ENCODE measurements around the gene UFC1.

Gene UFC1

DNA sequence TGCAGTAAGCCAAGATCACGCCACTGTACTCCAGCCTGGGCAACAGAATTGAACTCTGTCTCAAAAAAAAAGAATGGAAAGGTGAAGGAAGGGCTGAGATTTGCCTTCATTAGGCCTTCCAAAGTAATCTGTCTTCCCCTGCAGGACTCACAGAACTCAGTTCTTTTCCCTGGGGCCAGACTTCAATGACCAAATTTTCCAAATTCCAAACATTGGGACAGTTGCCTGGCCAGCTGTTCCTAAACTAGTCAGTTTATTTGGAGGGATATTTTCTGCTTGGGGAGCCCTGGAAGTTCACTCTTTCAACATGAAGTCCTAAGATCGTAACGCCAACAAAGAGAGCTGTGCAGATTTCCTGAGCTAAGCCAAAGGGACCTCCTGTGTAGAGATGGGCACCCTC is 15.9 kb upstream of the UFC1 start:
- no peak for DNase-seq

DNA sequence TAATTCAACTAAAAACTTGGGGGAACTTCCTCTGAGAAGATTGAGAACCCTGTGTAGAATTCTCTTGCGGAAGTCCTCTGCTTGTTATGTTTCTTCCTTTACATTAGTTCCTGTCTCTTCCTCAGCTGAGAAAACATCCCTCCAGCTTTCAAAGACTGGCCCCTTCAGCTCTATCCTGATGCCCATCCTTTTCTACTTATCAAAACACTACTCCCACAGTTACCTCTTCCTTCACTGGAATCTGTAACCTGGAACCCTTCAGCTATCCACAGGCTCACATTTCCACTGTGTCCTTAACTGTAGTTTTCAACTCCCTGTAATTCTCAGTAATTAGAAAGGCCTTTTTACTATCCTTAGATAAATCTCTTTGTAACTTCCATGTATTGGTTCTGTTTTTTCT is 15.3 kb upstream of the UFC1 start:
- DNase-seq: no peak

DNA sequence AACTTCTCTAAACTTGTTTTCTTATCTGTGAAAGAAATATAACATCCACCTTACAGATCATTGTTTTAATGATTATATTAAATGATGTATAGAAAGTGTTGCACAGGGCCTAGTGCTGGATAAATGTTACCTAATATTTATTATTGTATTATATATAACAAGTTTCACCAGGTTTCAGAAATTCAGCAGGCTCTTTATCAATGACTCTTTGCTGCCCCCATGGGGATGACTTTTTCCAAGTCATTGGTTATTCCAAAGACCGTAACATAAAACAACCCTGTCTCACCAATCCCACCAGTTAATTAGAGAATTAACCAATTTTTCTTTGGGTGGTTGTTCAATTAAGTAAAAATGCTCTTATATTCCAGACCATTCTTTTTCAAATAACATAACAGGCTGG is 14.0 kb upstream of the UFC1 start:
- no peak for DNase-seq

DNA sequence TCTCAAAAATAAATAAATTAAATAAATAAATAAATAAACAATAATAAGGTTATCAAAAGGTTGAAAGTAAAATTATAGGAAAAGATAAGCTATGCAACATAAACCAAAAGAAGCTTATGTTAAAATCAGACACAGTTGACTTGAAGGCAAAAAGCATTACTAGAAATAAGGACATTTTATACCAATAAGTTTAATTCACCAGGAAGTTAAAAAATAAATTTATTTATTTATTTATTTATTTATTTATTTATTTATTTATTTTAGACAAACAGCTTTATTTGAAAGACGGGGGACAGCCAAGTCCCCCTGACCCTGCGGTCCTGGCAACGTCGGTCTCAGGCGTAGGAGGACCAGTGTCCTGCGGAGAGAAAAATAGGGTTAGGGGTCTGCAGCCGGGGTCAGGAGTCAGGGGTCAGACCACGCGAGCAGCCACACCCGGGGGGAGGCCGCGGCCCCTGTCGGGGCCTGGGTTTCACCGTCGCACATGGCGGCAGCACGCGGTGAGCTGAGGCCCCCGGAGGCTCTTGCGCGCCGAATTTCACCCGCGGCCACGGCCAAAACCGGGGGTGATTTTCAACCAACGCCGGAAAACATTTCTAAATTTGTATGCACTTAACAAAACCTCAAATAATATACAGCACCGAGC is 12.9 kb upstream of the UFC1 start:
- DNase-seq: no peak

DNA sequence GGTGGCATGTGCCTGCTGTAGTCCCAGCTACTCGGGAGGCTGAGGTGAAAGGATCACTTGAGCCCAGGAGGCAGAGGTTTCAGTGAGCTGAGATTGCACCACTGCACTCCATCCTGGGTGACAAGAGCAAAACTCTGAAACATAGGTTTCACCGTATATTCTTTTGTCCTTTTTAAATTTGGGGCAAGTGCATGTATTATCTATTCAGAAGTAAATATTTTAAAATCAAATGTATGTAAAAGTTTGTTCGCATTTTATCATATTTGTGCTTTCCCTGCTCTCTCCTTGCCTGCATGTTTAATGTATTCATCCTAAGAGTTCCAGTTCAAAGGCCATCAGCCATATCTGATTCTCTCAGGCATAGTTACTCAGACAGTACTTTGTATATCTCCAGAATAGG is 7.9 kb upstream of the UFC1 start:
- DNase-seq: no peak

DNA sequence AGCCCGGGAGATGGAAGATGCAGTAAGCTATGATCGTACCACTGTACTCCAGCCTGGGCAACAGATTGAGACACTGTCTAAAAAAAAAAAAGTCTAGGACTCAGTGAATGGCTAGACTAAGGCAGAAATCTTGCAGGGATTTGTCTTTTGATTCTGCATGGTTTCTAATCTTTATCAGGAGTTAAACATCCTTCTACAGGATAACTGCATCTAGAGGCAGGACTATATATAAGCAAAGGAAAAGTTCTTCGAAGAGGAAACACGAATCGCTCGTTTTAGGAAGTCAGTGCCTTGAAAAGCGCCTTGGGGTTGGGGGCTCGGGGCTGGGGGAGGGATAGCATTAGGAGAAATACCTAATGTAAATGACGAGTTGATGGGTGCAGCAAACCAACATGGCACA is 602 bp upstream of the UFC1 start:
- DNase-seq: no peak

DNA sequence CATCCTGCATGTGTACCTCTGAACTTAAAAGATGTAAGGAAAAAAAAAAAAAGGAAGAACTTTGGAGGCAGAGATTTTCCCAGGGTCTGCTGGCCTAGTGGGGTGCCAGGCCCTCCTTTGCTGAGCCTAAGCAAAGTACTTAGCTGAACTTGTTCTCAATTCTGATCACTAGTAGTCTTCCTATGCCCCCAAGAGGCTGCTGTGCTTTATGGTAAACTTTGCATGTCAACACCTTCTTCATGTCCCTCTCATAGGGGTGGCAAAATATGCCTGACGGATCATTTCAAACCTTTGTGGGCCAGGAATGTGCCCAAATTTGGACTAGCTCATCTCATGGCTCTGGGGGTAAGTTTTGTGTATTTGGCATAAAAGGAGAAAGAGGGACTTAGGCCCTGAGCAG is 4.1 kb downstream of the UFC1 start:
- no peak for DNase-seq

DNA sequence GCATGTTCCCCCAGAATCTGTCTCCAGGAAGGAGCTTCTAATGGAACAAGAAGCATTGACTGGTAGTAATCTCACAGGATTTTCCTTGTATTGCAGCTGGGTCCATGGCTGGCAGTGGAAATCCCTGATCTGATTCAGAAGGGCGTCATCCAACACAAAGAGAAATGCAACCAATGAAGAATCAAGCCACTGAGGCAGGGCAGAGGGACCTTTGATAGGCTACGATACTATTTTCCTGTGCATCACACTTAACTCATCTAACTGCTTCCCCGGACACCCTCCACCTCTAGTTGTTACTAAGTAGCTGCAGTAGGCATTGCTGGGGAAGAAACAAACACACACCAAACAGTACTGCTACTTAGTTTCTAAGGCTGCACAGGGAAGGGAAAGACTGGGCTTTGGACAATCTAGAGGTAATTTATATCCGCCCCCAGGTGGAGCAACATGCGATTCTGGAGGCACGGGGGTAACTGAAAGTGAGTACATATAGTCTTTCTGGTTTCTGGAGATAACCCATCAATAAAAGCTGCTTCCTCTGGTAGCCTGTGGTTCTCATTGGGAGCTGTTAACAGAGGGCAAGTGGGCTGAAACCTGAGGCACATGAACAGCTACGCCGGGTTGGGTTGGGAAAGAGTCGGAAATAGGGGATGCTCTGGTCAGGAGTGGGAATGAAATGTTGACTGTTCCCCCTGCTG is 4.7 kb downstream of the UFC1 start:
- no peak for DNase-seq

DNA sequence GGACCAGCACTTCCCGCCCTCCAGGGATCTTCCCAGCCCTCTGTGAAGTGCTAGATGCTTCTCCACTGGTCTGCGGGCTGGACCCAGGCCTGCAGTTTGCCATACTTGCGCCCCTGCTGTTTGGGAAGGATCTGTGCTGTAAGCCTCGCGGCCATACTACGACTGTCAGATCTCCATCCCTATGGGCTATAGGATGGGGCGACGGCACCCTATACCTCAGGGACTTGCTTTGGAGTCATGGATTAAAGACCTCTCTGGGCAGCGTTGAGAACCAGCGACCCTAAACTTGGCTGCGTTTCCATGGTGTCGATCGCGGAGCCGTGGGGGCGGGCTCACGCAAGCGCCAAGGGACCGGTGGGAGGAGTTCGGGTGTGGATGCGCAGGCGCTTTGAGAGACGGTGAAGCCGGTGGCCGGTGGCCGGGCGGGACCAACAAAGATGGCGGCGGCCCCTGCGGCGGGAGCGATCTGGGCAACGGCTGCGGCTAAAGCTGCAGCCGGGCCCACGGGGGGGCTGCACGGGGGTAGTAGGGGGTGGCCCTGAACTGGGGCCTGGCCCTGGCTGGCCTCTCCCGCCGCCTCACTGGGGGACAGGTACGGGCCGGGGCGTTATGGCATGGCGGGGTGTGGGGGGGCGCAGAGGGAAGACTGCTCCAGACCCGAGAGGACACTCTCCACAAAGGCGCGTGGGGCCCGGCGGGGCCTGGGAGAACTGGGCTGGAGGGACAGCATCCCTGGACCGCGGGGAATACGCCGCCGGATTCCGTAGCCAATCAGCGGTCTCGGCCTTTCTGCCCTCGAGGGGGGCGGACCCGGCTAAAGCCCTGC is 5.5 kb downstream of the UFC1 start, which contains the start of gene USP21:
Gene USP21 (plus strand): TSS at position 414 of the 826 bp plus-strand sequence. CDS start 1,141 bp downstream, outside the sequence.
- DNase-seq: peak; percentile 96

DNA sequence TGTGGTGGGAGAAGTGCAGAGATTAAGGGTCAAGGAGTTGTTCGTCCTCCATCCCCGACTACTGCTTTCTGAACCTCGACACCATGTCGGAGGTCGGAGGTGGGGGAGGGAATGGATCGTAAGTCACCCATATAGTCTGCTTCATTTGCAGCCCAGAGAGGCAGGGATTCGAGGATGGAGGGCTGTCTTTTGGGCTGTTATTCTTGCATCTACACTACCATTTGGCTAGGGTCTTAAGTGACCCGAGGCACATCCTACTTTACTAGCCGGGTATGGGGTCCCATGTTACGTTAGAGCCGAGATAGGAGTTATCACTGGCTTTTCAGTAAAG is 6.1 kb downstream of the UFC1 start:
- DNase-seq: no peak

DNA sequence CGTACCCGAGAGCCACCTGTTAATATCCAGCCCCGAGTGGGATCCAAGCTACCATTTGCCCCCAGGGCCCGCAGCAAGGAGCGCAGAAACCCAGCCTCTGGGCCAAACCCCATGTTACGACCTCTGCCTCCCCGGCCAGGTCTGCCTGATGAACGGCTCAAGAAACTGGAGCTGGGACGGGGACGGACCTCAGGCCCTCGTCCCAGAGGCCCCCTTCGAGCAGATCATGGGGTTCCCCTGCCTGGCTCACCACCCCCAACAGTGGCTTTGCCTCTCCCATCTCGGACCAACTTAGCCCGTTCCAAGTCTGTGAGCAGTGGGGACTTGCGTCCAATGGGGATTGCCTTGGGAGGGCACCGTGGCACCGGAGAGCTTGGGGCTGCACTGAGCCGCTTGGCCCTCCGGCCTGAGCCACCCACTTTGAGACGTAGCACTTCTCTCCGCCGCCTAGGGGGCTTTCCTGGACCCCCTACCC is 6.9 kb downstream of the UFC1 start:
- DNase-seq: no peak

DNA sequence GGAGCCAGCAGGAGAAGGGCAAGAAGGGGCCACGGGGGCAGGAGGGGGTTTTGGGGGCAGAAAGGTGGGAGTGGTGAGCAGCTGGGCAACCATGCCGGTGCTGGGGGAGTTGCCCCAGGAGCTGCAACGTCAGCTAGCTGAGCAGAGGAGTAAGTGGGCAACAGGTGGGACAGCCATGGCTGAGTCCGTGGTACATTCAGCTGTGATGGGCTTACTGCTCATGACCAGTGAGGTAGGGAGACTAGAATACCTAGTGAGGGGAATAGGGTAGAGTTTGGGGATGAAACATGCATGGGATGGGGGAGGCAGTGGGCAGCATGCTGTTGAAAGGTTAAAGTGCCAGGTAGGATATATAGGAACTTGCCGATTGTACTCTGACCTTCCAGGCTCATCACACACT is 7.9 kb downstream of the UFC1 start:
- no peak for DNase-seq

DNA sequence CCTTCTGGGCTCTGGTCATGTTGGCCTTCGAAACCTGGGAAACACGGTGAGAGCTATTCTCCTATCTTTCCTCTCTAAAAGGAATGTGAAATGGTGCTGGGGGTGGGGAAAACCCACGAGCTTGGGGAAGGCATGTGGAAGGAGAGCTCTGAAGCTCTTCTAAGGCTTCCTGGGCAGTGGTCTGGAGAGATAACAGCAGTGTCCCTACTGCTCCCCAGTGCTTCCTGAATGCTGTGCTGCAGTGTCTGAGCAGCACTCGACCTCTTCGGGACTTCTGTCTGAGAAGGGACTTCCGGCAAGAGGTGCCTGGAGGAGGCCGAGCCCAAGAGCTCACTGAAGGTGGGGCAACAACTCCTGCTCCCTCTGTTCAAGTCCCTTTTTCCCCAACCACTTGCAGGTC is 8.3 kb downstream of the UFC1 start:
- DNase-seq: no peak

DNA sequence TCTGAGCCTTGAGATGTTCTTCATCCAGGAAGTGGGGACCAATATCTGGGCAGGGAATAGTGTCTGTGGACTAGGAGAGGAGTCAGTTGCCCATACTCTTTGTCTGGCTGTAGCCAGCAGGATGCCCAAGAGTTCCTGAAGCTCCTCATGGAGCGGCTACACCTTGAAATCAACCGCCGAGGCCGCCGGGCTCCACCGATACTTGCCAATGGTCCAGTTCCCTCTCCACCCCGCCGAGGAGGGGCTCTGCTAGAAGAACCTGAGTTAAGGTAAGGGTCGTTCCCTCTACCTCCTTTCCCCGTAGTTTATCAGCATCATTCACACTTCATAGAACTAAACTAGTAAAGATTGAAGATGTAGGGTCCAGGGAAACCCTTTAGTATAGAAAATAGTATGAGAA is 9.0 kb downstream of the UFC1 start:
- DNase-seq: no peak

DNA sequence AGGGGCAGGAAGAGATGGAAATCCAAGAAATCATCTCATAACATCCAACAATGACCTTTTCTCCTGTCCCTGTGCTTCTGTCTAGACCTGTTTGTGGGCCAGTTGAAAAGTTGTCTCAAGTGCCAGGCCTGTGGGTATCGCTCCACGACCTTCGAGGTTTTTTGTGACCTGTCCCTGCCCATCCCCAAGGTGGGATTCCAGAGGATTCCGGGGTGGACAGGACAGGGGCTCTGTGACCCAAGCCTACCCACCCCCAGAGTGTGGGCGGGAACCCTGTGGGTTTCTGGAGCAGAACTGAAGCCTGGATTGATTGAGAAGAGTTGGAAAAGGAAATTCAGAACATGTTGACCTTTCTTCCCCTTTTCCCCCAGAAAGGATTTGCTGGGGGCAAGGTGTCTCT is 10.0 kb downstream of the UFC1 start:
- DNase-seq: no peak

DNA sequence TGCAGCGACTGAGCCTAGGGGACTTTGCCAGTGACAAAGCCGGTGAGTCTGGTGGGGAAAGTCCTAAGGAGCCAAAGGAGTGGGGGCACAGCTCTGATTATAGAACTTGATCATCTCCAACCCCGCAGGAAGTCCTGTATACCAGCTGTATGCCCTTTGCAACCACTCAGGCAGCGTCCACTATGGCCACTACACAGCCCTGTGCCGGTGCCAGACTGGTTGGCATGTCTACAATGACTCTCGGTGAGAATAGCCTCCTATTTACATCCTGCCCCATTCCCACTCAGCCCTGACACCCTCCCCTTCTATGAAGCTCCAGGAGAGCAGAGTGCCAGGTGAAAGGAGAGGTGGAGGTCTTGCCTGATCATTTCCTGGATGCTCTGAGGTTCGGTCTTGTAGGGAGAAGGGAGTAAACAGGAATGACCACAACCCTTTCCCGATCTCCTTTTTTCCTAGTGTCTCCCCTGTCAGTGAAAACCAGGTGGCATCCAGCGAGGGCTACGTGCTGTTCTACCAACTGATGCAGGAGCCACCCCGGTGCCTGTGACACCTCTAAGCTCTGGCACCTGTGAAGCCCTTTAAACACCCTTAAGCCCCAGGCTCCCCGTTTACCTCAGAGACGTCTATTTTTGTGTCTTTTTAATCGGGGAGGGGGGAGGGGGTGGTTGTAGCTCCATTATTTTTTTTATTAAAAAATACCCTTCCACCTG is 11.3 kb downstream of the UFC1 start:
- no peak for DNase-seq

DNA sequence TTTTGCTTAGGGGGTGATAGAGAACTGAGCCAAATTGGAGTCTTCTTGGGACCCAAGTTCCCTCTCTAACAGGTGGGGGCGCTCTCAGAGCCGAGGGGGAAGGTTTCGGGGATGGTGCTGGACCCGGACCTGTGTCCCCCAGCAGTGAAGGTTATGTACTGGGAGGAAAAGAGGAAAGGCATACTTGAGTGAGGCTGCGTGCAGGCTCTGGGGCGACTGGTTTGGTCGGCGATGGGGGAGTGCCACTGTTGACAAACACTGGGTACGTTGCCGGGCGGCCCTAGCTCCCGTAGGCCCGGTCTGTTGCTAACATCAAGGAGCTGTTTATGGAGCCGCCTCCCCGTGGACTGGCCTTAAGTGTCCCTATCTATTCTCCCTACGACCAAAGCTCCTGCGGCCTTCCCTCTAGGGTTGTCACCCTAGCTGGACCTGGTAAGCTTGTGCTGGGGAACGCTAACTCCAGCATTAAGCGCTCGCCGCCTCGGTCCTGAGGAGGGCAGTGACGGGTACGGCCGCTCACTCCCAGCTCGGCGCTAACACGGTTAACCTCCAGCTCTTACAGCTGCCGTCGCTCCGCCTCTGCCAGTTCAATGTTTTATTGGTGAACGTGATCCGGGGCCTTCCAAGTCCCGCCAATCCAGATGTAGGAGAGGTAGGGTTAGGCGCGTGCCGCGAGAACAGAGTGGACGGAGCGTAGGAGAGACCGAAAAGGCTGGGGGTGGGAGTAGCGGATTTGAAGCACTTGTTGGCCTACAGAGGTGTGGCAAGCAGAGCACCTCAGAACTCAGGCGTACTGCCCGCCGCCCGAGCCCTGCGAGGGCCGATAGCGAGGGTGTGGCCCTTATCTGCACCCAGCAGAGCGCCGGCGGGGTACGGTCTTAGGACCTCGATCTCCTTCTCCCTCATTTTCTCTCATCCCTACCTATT is 12.2 kb downstream of the UFC1 start, which contains the start of gene PPOX:
Gene PPOX (plus strand): TSS at position 685 of the 927 bp plus-strand sequence. CDS start 422 bp downstream, outside the sequence.
- peak; percentile 92 for DNase-seq

DNA sequence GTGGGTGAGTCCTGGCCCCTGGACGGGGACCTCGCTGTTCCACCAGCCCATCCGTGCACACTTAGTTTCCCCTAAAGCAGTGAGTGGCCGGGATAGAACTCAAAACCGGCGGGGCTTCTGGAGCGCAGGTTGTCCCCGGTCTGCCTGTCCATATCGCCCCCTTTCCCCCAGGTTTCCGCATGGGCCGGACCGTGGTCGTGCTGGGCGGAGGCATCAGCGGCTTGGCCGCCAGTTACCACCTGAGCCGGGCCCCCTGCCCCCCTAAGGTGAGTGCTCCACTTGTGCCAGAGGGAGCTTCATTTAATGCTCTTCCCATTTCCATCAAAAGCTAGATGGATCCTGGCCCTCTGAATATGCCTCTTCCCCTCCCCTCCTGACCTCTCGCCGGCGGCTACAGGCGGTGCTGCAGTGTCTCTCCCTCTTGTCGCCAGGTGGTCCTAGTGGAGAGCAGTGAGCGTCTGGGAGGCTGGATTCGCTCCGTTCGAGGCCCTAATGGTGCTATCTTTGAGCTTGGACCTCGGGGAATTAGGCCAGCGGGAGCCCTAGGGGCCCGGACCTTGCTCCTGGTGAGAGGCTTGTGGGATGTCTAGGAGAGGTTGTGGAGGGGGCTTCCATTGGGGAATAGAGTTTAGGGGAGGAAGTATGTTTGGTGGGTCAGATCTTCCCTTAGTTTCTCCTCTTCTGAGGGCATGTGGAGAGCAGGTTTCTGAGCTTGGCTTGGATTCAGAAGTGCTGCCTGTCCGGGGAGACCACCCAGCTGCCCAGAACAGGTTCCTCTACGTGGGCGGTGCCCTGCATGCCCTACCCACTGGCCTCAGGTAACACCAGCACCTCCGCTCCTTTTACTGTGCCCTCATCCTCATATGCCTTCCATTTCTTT is 13.1 kb downstream of the UFC1 start:
- DNase-seq: no peak

DNA sequence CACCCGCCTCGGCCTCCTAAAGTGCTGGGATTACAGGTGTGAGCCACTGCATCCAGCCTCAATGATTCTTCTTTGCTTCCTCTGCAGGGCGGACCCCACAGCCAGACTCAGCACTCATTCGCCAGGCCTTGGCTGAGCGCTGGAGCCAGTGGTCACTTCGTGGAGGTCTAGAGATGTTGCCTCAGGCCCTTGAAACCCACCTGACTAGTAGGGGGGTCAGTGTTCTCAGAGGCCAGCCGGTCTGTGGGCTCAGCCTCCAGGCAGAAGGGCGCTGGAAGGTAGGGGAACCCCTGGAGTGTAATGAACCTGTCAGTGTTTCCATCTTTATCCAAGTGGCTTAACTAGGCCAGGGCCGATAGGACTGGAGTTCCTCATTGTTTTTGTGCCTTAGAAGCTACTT is 15.1 kb downstream of the UFC1 start:
- DNase-seq: no peak

DNA sequence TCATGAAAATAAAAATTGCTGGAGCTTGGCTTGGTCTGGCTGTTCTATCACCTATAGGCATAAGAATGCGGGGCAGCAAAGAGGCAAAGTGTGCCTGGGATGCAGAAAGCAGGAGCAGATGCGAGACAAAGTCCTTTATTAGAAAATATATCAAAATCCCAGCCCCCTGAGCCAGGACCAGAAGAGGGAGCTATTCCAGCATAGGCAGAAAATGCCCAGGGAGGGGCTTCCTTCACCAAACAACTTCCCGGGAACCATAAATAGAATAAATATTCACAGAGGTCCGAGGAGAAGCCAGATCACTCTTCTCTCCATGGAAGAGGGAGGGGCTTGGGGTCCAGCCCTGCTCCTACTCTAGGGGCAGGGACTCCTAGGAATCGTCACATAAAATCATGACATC is 17.4 kb downstream of the UFC1 start:
- no peak for DNase-seq

DNA sequence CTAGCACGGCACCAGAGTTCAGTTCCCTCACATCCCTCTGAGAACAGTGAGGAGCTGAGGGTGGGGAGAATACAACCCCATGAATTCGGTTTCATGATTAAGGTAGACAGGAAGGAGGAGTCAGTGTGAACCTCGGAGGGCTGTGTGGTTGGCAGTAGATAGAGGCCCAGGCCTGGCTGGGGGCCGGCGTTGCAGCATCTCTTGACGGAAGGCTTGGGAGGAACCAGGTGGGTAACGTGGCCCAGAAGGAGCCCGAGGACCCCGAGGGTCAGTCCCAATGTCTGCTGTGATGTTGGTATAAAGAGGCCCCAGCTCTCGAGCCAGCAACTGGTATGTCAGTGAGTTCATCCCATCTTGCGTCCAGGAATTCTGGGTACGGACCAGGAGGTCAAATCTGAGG is 17.9 kb downstream of the UFC1 start:
- DNase-seq: no peak
